HEK293 (cell line): Measurements from ENCODE around the gene ERBB4.

Source experiments
- MZF1 ChIP-seq: fragments of 450-650 bp; formaldehyde crosslinking; IDR thresholded peaks from 2 replicates; pipeline ENCODE4 v1.5.1; 2017; ENCODE audit warnings: missing biosample characterization, missing genetic modification characterization, borderline replicate concordance
- SALL2 ChIP-seq: fragments of 450-650 bp; formaldehyde crosslinking; IDR thresholded peaks from 2 replicates; pipeline ENCODE4 v1.5.0; 2017; ENCODE audit warnings: missing biosample characterization, mild to moderate bottlenecking, missing genetic modification characterization, borderline replicate concordance
- SETDB1 ChIP-seq: IDR thresholded peaks from one replicate; pipeline ENCODE4 v1.6.1; 2017; ENCODE audit warnings: mild to moderate bottlenecking, low read length, moderate library complexity, mixed read lengths; ENCODE audit not compliant: insufficient read length
- TCF7L2 ChIP-seq: IDR thresholded peaks from 2 replicates; pipeline ENCODE4 v1.6.1; 2011; ENCODE audit warnings: low read depth, mild to moderate bottlenecking, inconsistent platforms, low read length, moderate library complexity, borderline replicate concordance
- TRIM28 ChIP-seq: IDR thresholded peaks from 2 replicates; pipeline ENCODE4 v1.6.1; 2011; ENCODE audit warnings: low read length, control low read depth, borderline replicate concordance
- ZBTB21 ChIP-seq: fragments of 450-650 bp; formaldehyde crosslinking; IDR thresholded peaks from 2 replicates; pipeline ENCODE4 v1.5.1; 2017; ENCODE audit warnings: missing biosample characterization, missing genetic modification characterization
- ZFP41 ChIP-seq: fragments of 450-650 bp; formaldehyde crosslinking; IDR thresholded peaks from 2 replicates; pipeline ENCODE4 v1.5.1; 2016; ENCODE audit warnings: missing biosample characterization, missing genetic modification characterization, borderline replicate concordance
- ZNF174 ChIP-seq: fragments of 450-650 bp; formaldehyde crosslinking; IDR thresholded peaks from 2 replicates; pipeline ENCODE4 v1.5.0; 2017; ENCODE audit warnings: missing biosample characterization, mild to moderate bottlenecking, missing genetic modification characterization
- ZNF37A ChIP-seq: fragments of 450-650 bp; IDR thresholded peaks from 2 replicates; pipeline ENCODE4 v1.5.1; 2018; ENCODE audit warnings: missing biosample characterization, missing genetic modification characterization
- ZNF391 ChIP-seq: fragments of 450-650 bp; formaldehyde crosslinking; IDR thresholded peaks from 2 replicates; pipeline ENCODE4 v1.5.1; 2016; ENCODE audit warnings: low read depth, missing biosample characterization, missing genetic modification characterization, borderline replicate concordance
- ZNF423 ChIP-seq: fragments of 450-650 bp; formaldehyde crosslinking; IDR thresholded peaks from 2 replicates; pipeline ENCODE4 v1.5.1; 2016; ENCODE audit warnings: missing biosample characterization, missing genetic modification characterization
- ZNF501 ChIP-seq: fragments of 450-650 bp; formaldehyde crosslinking; IDR thresholded peaks from 2 replicates; pipeline ENCODE4 v1.5.1; 2016; ENCODE audit warnings: missing biosample characterization, missing genetic modification characterization
- ZNF571 ChIP-seq: fragments of 450-650 bp; formaldehyde crosslinking; IDR thresholded peaks from 2 replicates; pipeline ENCODE4 v1.5.0; 2017; ENCODE audit warnings: missing biosample characterization, missing genetic modification characterization
- ZNF600 ChIP-seq: fragments of 450-650 bp; formaldehyde crosslinking; IDR thresholded peaks from 2 replicates; pipeline ENCODE4 v1.5.1; 2016; ENCODE audit warnings: missing biosample characterization, missing genetic modification characterization
- TF ChIP-seq, protein P1 (sequence below): fragments of 450-650 bp; formaldehyde crosslinking; IDR thresholded peaks from 2 replicates; pipeline ENCODE4 v1.5.1; 2017; ENCODE audit warnings: missing biosample characterization, mild to moderate bottlenecking, missing genetic modification characterization, moderate library complexity
- TF ChIP-seq, protein P2 (sequence below): fragments of 450-650 bp; formaldehyde crosslinking; IDR thresholded peaks from 2 replicates; pipeline ENCODE4 v1.5.1; 2016; ENCODE audit warnings: missing biosample characterization, missing genetic modification characterization, borderline replicate concordance
- TF ChIP-seq, protein P3 (sequence below): fragments of 450-650 bp; formaldehyde crosslinking; IDR thresholded peaks from 2 replicates; pipeline ENCODE4 v1.5.0; 2017; ENCODE audit warnings: missing biosample characterization, missing genetic modification characterization, borderline replicate concordance
- TF ChIP-seq, protein P4 (sequence below): fragments of 450-650 bp; formaldehyde crosslinking; IDR thresholded peaks from 2 replicates; pipeline ENCODE4 v1.5.1; 2017; ENCODE audit warnings: missing biosample characterization, missing genetic modification characterization
- TF ChIP-seq, protein P5 (sequence below): fragments of 450-650 bp; formaldehyde crosslinking; IDR thresholded peaks from 2 replicates; pipeline ENCODE4 v1.5.1; 2016; ENCODE audit warnings: missing biosample characterization, missing genetic modification characterization
- TF ChIP-seq, protein P6 (sequence below): fragments of 450-650 bp; formaldehyde crosslinking; IDR thresholded peaks from 2 replicates; pipeline ENCODE4 v1.5.1; 2016; ENCODE audit warnings: missing biosample characterization, missing genetic modification characterization

The ERBB4 gene

DNA sequence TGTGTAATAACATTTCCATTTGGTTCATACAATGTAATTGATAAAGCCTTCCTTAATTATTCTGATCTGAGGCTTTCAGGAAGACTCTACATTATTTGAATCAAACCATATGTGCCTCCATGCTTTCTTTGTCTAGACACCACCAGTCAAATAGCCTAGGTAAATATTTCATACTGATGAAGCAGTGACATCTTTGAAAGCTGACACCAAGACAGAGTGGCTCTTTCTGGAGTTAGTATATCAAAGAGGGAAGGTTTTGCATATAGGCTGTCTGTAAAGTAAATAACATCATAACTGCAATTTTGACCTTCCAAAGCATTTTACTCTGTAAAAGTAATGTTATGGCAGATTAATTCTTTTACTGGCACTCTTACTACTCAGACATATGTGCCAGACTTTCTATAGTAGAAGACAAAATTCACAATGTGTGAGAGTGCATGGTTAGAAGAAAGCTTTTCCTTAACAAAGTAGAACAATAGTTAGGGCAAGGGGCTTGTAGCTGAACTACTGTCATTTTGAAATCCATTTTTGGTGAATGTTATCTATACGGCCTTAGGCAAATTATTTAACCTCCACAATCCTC is 177.3 kb downstream of the ERBB4 start (continued):
- TF ChIP-seq, protein P1, sequence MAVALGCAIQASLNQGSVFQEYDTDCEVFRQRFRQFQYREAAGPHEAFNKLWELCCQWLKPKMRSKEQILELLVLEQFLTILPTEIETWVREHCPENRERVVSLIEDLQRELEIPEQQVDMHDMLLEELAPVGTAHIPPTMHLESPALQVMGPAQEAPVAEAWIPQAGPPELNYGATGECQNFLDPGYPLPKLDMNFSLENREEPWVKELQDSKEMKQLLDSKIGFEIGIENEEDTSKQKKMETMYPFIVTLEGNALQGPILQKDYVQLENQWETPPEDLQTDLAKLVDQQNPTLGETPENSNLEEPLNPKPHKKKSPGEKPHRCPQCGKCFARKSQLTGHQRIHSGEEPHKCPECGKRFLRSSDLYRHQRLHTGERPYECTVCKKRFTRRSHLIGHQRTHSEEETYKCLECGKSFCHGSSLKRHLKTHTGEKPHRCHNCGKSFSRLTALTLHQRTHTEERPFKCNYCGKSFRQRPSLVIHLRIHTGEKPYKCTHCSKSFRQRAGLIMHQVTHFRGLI: no peak
- TF ChIP-seq, protein P2, sequence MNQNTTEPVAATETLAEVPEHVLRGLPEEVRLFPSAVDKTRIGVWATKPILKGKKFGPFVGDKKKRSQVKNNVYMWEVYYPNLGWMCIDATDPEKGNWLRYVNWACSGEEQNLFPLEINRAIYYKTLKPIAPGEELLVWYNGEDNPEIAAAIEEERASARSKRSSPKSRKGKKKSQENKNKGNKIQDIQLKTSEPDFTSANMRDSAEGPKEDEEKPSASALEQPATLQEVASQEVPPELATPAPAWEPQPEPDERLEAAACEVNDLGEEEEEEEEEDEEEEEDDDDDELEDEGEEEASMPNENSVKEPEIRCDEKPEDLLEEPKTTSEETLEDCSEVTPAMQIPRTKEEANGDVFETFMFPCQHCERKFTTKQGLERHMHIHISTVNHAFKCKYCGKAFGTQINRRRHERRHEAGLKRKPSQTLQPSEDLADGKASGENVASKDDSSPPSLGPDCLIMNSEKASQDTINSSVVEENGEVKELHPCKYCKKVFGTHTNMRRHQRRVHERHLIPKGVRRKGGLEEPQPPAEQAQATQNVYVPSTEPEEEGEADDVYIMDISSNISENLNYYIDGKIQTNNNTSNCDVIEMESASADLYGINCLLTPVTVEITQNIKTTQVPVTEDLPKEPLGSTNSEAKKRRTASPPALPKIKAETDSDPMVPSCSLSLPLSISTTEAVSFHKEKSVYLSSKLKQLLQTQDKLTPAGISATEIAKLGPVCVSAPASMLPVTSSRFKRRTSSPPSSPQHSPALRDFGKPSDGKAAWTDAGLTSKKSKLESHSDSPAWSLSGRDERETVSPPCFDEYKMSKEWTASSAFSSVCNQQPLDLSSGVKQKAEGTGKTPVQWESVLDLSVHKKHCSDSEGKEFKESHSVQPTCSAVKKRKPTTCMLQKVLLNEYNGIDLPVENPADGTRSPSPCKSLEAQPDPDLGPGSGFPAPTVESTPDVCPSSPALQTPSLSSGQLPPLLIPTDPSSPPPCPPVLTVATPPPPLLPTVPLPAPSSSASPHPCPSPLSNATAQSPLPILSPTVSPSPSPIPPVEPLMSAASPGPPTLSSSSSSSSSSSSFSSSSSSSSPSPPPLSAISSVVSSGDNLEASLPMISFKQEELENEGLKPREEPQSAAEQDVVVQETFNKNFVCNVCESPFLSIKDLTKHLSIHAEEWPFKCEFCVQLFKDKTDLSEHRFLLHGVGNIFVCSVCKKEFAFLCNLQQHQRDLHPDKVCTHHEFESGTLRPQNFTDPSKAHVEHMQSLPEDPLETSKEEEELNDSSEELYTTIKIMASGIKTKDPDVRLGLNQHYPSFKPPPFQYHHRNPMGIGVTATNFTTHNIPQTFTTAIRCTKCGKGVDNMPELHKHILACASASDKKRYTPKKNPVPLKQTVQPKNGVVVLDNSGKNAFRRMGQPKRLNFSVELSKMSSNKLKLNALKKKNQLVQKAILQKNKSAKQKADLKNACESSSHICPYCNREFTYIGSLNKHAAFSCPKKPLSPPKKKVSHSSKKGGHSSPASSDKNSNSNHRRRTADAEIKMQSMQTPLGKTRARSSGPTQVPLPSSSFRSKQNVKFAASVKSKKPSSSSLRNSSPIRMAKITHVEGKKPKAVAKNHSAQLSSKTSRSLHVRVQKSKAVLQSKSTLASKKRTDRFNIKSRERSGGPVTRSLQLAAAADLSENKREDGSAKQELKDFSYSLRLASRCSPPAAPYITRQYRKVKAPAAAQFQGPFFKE (tag by site-specific recombination): no peak
- TF ChIP-seq TCF7L2 (no peak), ZNF571 (tag by site-specific recombination) (no peak), SALL2 (no peak), ZFP41 (tag by site-specific recombination) (no peak), ZNF174 (tag by site-specific recombination) (no peak), SETDB1 (no peak), ZNF501 (tag by site-specific recombination) (no peak), ZNF391 (no peak), ZBTB21 (tag by site-specific recombination) (no peak), ZNF37A (tag by site-specific recombination) (no peak), ZNF600 (0 out of 2 replicates have a peak, but pooled peaks have one; percentile 36), TRIM28 (0 out of 2 replicates have a peak, but pooled peaks have one; percentile 30), MZF1 (tag by site-specific recombination) (no peak), ZNF423 (no peak)
- TF ChIP-seq, protein P3, sequence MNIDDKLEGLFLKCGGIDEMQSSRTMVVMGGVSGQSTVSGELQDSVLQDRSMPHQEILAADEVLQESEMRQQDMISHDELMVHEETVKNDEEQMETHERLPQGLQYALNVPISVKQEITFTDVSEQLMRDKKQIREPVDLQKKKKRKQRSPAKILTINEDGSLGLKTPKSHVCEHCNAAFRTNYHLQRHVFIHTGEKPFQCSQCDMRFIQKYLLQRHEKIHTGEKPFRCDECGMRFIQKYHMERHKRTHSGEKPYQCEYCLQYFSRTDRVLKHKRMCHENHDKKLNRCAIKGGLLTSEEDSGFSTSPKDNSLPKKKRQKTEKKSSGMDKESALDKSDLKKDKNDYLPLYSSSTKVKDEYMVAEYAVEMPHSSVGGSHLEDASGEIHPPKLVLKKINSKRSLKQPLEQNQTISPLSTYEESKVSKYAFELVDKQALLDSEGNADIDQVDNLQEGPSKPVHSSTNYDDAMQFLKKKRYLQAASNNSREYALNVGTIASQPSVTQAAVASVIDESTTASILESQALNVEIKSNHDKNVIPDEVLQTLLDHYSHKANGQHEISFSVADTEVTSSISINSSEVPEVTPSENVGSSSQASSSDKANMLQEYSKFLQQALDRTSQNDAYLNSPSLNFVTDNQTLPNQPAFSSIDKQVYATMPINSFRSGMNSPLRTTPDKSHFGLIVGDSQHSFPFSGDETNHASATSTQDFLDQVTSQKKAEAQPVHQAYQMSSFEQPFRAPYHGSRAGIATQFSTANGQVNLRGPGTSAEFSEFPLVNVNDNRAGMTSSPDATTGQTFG (tag by site-specific recombination): no peak
- TF ChIP-seq, protein P4, sequence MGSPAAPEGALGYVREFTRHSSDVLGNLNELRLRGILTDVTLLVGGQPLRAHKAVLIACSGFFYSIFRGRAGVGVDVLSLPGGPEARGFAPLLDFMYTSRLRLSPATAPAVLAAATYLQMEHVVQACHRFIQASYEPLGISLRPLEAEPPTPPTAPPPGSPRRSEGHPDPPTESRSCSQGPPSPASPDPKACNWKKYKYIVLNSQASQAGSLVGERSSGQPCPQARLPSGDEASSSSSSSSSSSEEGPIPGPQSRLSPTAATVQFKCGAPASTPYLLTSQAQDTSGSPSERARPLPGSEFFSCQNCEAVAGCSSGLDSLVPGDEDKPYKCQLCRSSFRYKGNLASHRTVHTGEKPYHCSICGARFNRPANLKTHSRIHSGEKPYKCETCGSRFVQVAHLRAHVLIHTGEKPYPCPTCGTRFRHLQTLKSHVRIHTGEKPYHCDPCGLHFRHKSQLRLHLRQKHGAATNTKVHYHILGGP (tag by site-specific recombination): no peak
- TF ChIP-seq, protein P5, sequence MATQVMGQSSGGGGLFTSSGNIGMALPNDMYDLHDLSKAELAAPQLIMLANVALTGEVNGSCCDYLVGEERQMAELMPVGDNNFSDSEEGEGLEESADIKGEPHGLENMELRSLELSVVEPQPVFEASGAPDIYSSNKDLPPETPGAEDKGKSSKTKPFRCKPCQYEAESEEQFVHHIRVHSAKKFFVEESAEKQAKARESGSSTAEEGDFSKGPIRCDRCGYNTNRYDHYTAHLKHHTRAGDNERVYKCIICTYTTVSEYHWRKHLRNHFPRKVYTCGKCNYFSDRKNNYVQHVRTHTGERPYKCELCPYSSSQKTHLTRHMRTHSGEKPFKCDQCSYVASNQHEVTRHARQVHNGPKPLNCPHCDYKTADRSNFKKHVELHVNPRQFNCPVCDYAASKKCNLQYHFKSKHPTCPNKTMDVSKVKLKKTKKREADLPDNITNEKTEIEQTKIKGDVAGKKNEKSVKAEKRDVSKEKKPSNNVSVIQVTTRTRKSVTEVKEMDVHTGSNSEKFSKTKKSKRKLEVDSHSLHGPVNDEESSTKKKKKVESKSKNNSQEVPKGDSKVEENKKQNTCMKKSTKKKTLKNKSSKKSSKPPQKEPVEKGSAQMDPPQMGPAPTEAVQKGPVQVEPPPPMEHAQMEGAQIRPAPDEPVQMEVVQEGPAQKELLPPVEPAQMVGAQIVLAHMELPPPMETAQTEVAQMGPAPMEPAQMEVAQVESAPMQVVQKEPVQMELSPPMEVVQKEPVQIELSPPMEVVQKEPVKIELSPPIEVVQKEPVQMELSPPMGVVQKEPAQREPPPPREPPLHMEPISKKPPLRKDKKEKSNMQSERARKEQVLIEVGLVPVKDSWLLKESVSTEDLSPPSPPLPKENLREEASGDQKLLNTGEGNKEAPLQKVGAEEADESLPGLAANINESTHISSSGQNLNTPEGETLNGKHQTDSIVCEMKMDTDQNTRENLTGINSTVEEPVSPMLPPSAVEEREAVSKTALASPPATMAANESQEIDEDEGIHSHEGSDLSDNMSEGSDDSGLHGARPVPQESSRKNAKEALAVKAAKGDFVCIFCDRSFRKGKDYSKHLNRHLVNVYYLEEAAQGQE (tag by site-specific recombination): no peak
- TF ChIP-seq, protein P6, sequence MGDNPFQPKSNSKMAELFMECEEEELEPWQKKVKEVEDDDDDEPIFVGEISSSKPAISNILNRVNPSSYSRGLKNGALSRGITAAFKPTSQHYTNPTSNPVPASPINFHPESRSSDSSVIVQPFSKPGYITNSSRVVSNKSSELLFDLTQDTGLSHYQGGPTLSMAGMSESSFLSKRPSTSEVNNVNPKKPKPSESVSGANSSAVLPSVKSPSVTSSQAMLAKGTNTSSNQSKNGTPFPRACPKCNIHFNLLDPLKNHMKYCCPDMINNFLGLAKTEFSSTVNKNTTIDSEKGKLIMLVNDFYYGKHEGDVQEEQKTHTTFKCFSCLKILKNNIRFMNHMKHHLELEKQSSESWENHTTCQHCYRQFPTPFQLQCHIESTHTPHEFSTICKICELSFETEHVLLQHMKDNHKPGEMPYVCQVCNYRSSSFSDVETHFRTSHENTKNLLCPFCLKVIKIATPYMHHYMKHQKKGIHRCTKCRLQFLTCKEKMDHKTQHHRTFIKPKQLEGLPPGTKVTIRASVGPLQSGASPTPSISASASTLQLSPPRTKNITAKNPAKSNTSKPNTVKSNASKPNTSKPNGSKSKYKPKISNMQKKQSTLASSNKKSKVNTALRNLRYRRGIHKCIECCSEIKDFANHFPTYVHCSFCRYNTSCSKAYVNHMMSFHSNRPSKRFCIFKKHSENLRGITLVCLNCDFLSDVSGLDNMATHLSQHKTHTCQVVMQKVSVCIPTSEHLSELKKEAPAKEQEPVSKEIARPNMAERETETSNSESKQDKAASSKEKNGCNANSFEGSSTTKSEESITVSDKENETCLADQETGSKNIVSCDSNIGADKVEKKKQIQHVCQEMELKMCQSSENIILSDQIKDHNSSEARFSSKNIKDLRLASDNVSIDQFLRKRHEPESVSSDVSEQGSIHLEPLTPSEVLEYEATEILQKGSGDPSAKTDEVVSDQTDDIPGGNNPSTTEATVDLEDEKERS (tag by site-specific recombination): no peak
